Stimulated activated naive CD8-positive, alpha-beta T cell treated with anti-CD3 and anti-CD28 coated beads, Interleukin-15, Interleukin-2, amounts not matched to agents 100 ng/mL and 50 ng/mL, for 24 hours (primary cell): ENCODE results near the gene ORM1.

ENCODE experiments used
- H3K27ac Mint-ChIP-seq: one replicate; pipeline ENCODE4 v1.8.0; 2021; ENCODE audit warnings: mild to moderate bottlenecking, mixed read lengths
- H3K27me3 Mint-ChIP-seq: one replicate; pipeline ENCODE4 v1.8.0; 2021; ENCODE audit warnings: mixed read lengths
- H3K36me3 Mint-ChIP-seq: one replicate; pipeline ENCODE4 v1.8.0; 2021; ENCODE audit warnings: low read depth, mixed read lengths
- H3K4me1 Mint-ChIP-seq: one replicate; pipeline ENCODE4 v1.8.0; 2021; ENCODE audit warnings: low read depth, mixed read lengths
- H3K4me3 Mint-ChIP-seq: one replicate; pipeline ENCODE4 v1.8.0; 2021; ENCODE audit warnings: mild to moderate bottlenecking, mixed read lengths
- H3K9me3 Mint-ChIP-seq: one replicate; pipeline ENCODE4 v1.8.0; 2021; ENCODE audit warnings: mixed read lengths

The ORM1 gene

DNA sequence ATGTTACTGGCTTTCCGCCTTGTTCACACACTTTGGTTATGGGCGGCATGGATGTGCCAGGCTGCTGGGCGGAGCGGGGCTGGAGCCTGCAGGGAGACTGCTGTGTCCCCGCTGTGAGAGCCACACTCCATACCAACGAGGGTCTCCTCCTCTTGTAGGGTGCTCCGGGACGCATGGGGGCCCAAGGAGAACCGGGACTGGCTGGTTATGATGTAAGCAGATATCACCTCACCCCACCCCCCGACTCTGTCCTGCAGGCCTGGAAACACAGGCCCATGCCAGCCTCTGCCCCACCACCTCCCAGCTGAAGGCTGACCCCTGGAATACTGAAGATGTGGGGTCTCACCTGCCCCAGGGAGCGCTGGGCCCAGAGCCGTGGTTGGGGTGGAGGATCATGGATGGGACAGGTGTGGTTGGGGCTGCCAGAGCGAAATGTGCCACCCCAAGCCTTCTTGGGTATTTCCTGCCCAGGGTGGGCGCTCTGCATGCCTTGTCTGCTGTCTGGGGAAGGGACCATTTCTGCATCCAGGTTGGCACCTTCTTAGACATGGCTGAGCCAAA is 39.3 kb upstream of the ORM1 start:
- Mint-ChIP-seq H3K36me3 (no peaks in the 10 kb centered on the region), H3K4me1 (peaks cover 6% of the 10 kb centered on the region), H3K9me3 (peaks cover under 1% of the 10 kb centered on the region), H3K27me3 (no peaks in the 10 kb centered on the region), H3K4me3 (no peak overlapping the region), H3K27ac (no peak overlapping the region)

DNA sequence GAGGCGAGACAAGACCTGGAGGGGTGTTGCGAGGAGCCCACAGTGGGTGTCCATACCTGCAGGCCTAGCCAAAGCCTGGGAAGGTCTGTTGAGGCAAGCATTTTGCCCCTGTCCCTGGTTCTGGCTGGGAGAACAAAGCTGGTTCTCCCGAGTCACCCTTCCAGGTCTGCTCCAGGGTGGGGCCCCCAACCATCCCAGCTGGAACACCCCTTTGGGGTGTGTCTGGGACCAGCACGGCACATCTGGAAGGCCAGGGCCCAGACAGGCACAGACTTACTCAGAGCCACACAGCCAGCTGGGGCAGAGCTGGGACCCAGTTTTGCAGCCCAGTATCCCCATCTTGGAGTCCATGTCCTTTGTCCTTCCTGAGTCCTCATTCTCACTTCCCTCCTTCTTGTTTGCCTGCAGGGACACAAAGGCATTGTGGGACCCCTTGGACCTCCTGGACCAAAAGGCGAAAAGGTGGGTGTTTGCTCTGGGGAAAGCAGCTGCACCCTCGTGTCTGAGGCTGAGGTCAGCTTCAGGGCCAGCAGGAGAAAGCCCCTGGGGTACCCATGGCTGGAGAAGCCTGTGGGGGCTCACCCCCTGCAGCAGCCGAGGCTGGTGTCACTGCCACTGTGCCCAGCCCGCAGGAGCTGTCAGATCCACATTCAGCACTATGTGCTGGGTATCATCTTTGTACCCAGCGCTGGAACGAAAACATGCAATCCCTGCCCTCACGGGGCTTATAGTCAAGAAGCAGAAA is 38.4 kb upstream of the ORM1 start:
- Mint-ChIP-seq H3K36me3 (no peaks in the 10 kb centered on the region), H3K4me1 (peaks cover 6% of the 10 kb centered on the region), H3K27ac (no peak overlapping the region), H3K9me3 (no peaks in the 10 kb centered on the region), H3K4me3 (no peak overlapping the region), H3K27me3 (no peaks in the 10 kb centered on the region)

DNA sequence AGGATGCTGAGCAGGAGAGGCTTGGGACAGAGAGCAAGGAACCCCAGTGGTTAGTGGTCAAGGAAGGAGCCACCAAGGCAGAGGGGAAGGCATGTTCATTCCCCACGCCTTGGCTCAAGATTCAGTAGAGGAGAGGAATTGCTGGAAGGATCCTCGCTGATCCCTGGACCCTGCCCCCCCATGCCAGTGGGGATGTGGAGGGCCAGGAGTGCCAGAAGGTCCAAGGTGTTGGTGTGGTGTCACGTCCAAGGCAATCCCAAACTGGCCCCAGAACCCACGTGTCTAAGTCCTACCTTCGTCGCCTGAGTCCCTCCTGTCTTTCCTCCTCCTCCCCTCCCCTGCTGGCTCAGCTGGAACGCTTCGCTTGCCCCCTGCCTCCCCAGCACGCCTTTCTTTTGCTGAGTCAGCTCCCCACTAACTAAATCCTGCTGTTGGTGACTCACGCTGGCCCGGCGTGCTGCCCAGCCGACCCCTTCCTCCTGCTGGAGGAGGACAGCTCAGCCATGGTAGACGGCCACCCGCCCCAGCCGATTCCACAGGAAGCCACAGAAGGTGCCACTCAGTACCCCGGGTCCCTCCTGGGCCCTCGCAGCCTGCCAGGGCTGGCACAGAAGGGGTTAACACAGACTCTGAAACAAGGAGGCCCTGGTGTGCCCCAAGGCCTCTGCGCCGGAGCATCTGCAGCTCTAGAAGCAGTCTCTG is 37.6 kb upstream of the ORM1 start:
- H3K4me3 Mint-ChIP-seq, result no peak overlapping the region

DNA sequence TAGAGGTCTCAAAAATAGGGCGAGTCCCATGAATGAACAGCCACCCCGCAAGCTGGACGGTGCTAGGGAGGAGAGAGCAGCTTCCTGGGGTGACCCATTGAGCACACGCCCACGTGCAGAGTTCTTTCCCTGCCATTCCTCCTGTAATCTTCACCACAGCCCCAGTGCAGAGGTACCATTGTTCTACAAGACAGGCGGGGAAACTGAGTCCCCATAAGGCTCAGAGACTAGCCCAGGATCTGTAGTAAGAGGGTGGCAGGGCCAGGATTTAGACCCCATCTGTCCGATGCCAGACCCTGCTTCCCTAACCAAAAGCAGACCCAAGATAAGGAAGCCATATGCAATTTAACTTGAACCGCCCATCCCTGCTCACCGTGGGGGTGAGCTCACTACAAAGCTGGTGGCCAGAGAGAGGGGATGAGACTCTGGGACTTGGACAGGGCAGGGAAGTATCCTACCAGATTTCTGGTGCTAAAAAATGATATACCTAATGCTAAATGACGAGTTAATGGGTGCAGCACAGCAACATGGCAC is 36.7 kb upstream of the ORM1 start:
- no peak overlapping the region for H3K27ac Mint-ChIP-seq
- no peaks in the 10 kb centered on the region for H3K36me3 Mint-ChIP-seq
- no peaks in the 10 kb centered on the region for H3K9me3 Mint-ChIP-seq
- no peak overlapping the region for H3K4me3 Mint-ChIP-seq
- peaks cover 2% of the 10 kb centered on the region for H3K27me3 Mint-ChIP-seq
- H3K4me1 Mint-ChIP-seq, result peaks cover 6% of the 10 kb centered on the region

More for the DNA sequence above, 37.6 kb upstream of the ORM1 start:
- no peaks in the 10 kb centered on the region for H3K9me3 Mint-ChIP-seq
- H3K4me1 Mint-ChIP-seq, result peaks cover 6% of the 10 kb centered on the region
- no peaks in the 10 kb centered on the region for H3K27me3 Mint-ChIP-seq
- no peak overlapping the region for H3K27ac Mint-ChIP-seq
- H3K36me3 Mint-ChIP-seq, result no peaks in the 10 kb centered on the region

DNA sequence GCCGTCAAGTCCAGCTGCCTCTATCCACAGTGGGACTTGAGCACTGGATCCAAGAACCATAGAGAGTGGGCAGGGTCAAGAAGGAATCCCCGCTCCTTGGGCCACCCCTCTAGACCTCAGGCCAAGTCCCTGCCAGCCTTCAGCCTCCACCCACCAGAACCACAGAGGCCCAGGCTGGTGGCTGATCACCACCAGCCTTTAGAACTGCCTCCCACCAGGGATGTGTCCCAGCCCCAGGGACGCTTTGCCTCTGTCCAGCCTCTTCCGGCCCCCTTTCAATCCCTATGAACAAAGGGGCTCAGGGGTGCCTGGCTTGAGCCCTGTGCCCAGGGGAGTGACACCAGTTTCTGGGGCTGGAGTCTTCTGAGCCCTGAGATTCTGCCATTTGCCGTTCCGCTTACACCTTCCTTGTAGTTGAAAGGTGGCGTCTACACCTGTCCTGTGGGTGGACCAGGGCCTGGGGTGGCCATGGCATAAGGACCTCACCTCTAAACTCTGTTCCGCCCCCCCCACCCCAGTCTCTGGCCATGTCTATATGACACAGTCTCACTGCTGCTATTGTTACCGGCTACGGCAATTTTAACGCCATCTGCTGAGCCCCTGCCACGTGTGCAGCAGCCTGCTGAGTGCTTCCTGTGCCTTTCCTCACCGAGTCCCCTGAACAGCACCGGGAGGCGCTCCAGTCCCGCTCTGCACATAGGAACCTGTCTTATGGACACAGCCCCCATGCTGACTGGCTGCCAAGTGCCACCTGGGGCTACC is 35.7 kb upstream of the ORM1 start:
- H3K4me3 Mint-ChIP-seq, result no peak overlapping the region
- H3K36me3 Mint-ChIP-seq, result no peaks in the 10 kb centered on the region
- H3K27me3 Mint-ChIP-seq, result peaks cover 3% of the 10 kb centered on the region
- H3K4me1 Mint-ChIP-seq, result peaks cover 6% of the 10 kb centered on the region
- H3K27ac Mint-ChIP-seq, result no peak overlapping the region
- no peaks in the 10 kb centered on the region for H3K9me3 Mint-ChIP-seq

DNA sequence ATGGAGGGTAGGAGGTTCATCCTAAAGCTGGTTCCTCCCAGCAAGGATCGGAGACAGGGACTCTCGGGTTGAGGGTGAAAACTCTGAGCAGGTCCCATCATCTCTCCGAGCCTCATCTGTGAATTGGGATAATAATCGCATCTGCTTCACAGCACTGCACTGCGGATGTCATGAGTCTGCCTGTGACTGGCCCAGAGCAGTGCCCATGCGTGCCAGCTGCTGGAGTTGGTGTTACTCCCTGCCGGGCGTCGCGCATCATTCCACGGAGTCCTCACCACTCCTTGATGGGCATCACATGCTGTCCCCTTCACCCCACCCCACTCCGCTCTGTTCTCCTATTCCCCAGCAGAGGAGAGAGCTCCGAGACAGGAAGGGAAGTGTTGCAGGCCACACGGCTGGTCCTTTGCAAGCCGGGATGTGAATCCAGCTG is 35.1 kb upstream of the ORM1 start:
- Mint-ChIP-seq H3K36me3 (no peaks in the 10 kb centered on the region), H3K27ac (no peak overlapping the region), H3K9me3 (no peaks in the 10 kb centered on the region)

DNA sequence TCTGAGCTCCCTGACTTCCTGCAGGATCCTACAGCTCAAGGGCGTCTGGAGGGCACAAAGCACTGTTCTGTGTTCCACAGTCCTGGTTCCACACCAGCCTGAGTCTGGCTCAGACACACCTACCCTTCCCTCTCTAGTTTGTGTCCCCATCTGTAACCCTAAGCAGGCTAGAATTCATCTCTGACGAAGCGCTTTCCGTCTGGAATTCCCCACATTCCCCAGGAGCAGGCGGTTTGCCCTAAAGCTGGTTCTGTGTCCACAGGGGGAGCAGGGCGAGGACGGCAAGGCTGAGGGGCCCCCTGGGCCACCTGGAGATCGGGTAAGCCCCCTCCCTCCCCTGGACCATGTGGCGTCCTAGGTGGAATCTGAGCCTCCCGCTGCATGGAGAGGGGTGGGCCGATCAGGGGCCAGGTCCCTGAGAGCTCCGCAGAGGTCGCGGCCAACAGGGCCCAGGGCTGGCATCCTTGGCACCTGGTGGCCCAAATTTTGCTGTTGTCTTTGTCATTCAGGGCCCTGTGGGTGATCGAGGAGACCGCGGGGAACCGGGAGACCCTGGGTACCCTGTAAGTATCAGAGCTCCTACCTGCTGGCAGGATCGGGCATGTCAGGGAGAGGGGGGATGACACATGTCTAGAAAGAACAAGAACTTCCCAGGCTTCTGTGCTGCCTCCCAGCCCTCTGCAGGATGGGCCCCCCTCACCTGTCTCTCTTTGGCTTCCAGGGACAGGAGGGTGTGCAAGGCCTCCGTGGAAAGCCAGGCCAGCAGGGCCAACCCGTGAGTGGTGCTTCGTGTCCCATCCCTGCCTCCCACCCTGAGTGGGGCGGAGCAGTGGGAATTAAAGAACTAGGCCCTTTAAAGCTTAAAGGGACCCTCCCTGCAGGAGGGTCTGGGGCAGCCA is 34.5 kb upstream of the ORM1 start:
- Mint-ChIP-seq H3K4me3 (no peak overlapping the region), H3K4me1 (no peaks in the 10 kb centered on the region), H3K9me3 (no peaks in the 10 kb centered on the region), H3K27ac (no peak overlapping the region), H3K36me3 (no peaks in the 10 kb centered on the region), H3K27me3 (peaks cover 3% of the 10 kb centered on the region)

More for the DNA sequence above, 35.1 kb upstream of the ORM1 start:
- Mint-ChIP-seq H3K27me3 (peaks cover 3% of the 10 kb centered on the region), H3K4me1 (peaks cover 4% of the 10 kb centered on the region), H3K4me3 (no peak overlapping the region)

DNA sequence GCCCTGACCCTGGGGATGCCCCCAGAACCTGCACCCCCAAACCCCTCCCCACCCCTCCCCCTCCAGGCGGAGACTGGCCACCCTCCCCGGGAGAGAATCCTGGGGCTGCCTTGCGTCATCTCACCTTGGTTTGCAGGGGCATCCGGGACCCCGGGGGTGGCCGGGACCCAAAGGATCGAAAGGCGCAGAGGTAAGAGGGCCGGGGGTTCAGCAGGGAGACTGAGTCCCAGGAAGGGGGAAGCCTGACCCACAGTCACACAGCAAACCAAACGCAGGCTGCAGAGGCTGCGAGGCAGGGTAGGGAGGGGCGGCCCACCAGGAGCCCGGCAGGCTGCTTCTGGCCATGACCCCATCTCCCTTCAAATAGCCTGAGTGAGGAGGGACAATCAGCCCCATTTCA is 33.8 kb upstream of the ORM1 start:
- no peaks in the 10 kb centered on the region for H3K9me3 Mint-ChIP-seq
- H3K4me3 Mint-ChIP-seq, result no peak overlapping the region
- H3K27ac Mint-ChIP-seq, result no peak overlapping the region
- H3K36me3 Mint-ChIP-seq, result no peaks in the 10 kb centered on the region
- H3K27me3 Mint-ChIP-seq, result peaks cover 3% of the 10 kb centered on the region
- H3K4me1 Mint-ChIP-seq, result no peaks in the 10 kb centered on the region

DNA sequence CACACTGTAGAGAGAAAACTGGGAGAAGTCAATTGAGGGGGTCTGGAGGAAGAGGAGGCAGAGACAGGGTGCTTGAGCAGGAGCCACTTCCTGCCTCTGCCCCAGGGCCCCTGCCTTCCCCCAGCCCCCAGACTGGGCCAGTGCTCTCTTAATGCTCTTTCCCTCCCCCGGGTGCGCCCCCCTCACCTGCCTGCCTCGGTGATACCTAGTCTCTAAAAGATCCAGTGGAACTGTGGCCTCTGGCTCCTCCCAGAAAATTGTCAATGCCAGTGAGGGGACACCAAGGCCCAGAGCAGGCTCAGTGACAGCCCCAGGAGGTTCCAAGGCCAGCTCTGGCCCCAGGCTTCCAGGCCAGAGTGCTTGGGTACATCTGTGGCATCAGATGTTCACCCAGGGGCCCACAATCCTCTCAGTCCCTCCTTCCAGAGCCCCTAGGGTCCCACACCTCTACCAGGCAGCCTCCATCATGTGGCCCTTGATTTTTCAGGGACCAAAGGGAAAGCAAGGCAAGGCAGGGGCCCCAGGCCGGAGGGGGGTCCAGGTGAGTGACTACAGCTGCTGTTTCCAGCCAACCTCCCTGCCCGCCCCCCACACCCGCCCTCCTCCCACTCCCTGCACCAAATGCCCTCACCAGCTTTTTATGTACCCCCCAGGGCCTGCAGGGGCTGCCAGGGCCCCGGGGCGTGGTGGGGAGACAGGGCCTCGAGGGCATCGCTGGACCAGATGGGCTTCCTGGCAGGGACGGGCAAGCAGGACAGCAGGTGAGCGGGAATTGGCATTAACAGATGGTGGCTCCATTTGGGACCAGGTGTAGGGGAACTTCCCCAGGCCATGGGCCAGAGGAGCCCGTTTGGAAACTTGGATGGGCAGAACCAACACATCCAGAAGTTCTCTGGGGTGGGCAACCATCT is 33.1 kb upstream of the ORM1 start:
- no peak overlapping the region for H3K4me3 Mint-ChIP-seq
- no peak overlapping the region for H3K27ac Mint-ChIP-seq
- H3K9me3 Mint-ChIP-seq, result no peaks in the 10 kb centered on the region
- no peaks in the 10 kb centered on the region for H3K36me3 Mint-ChIP-seq
- no peaks in the 10 kb centered on the region for H3K4me1 Mint-ChIP-seq
- peaks cover 3% of the 10 kb centered on the region for H3K27me3 Mint-ChIP-seq

DNA sequence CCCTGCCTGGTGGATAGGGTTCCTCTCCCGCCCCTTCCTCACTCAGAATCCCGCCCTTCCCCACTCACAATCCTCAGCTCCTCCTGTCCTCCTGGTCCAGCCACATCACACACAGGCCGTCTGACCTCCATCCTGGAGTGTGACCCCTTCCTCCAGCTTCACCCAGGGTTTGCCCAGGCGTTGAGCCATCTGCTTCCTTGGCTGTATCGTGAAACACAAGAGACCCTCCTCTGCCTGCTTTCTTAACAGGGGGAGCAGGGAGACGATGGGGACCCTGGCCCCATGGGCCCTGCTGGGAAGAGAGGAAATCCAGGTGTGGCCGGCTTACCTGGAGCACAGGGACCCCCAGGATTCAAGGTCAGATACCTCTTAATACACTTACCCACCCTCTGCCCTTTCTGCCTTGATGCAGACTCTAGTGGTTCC is 32.3 kb upstream of the ORM1 start:
- H3K36me3 Mint-ChIP-seq, result no peaks in the 10 kb centered on the region
- peaks cover 3% of the 10 kb centered on the region for H3K27me3 Mint-ChIP-seq
- H3K4me3 Mint-ChIP-seq, result no peak overlapping the region
- H3K9me3 Mint-ChIP-seq, result peaks cover 6% of the 10 kb centered on the region
- no peak overlapping the region for H3K27ac Mint-ChIP-seq
- H3K4me1 Mint-ChIP-seq, result no peaks in the 10 kb centered on the region

DNA sequence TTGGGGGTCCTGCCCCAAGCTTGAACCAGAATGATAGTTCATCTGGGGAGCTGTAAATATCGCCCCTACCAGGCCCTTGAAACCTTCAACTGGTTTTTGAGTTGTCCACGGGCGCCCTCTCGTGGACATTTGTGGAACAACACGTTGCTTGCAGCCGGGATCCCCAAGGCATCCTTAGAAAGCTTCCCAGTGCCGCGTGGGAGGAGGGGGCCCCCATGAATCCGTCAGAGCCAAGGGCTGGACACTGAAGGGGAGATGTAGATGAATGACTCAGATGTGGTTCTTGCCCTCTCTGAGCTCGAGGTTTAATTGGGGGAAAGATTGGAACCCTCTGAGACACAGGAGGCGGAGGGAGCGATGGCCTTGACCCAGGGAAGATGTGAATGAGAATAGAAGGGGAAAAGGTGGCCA is 31.8 kb upstream of the ORM1 start:
- H3K27me3 Mint-ChIP-seq, result peaks cover 3% of the 10 kb centered on the region
- no peaks in the 10 kb centered on the region for H3K4me1 Mint-ChIP-seq
- H3K9me3 Mint-ChIP-seq, result peaks cover 9% of the 10 kb centered on the region
- H3K36me3 Mint-ChIP-seq, result no peaks in the 10 kb centered on the region
- no peak overlapping the region for H3K27ac Mint-ChIP-seq
- H3K4me3 Mint-ChIP-seq, result no peak overlapping the region

DNA sequence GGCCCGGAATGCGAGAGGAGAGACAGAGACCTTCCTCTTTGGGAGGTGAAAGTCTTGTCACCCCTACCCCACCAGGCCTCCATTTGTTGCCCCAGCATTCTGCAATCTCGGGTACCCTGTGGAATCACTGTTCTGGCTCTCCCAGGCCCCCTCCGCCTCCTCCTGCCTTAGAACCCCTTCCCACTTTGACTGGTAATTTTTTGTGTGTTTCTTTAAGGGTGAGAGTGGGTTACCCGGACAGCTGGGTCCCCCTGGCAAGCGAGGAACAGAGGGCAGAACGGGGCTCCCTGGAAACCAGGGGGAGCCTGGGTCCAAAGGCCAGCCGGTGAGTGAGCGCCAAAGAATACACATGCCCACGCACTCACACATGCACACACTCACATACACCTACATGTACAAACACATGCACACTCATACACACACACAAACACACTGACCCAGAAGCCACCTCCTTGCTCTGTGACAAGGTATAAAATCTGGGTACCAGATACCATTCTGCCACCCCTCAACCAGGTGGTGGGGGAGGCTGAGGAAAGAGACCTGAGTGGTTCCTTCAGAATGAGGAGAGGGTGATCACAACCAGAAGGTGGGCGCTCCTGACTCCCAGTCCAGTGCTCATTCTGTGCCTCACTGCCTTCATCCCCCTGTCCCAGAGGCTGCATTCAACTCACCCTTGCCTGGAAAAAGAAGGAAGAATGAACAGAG is 30.9 kb upstream of the ORM1 start:
- Mint-ChIP-seq H3K27ac (no peak overlapping the region), H3K27me3 (peaks cover 3% of the 10 kb centered on the region), H3K9me3 (peaks cover 9% of the 10 kb centered on the region), H3K36me3 (no peaks in the 10 kb centered on the region), H3K4me1 (no peaks in the 10 kb centered on the region), H3K4me3 (no peak overlapping the region)

DNA sequence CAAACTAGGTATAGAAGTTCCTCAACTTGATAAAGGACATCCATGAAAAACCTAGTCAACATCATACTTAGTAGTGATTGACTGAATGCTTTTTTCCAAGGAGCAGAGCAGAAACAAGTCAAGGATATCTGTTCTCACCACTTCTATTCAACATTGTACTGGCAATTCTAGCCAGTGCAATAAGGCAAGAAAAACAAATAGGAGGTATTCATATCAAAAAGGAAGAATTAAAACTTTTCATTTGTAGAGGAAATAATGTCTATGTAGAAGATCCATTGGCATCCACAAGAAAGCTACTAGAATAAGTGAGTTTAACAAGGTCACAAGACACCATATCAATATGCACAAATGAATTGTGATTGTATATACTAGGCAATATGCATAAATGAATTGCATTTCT is 28.2 kb upstream of the ORM1 start:
- no peak overlapping the region for H3K27ac Mint-ChIP-seq
- H3K27me3 Mint-ChIP-seq, result peaks cover 3% of the 10 kb centered on the region
- no peaks in the 10 kb centered on the region for H3K4me1 Mint-ChIP-seq
- no peak overlapping the region for H3K4me3 Mint-ChIP-seq
- H3K36me3 Mint-ChIP-seq, result no peaks in the 10 kb centered on the region
- H3K9me3 Mint-ChIP-seq, result peaks cover 9% of the 10 kb centered on the region
